ENCODE data around the gene UBE2Q1.
"Not testable (repeated sequence)": the region's sequence is repeated elsewhere in the genome, so short reads cannot be mapped to it uniquely, and the experiment has no call there.

UBE2Q1 gene

DNA sequence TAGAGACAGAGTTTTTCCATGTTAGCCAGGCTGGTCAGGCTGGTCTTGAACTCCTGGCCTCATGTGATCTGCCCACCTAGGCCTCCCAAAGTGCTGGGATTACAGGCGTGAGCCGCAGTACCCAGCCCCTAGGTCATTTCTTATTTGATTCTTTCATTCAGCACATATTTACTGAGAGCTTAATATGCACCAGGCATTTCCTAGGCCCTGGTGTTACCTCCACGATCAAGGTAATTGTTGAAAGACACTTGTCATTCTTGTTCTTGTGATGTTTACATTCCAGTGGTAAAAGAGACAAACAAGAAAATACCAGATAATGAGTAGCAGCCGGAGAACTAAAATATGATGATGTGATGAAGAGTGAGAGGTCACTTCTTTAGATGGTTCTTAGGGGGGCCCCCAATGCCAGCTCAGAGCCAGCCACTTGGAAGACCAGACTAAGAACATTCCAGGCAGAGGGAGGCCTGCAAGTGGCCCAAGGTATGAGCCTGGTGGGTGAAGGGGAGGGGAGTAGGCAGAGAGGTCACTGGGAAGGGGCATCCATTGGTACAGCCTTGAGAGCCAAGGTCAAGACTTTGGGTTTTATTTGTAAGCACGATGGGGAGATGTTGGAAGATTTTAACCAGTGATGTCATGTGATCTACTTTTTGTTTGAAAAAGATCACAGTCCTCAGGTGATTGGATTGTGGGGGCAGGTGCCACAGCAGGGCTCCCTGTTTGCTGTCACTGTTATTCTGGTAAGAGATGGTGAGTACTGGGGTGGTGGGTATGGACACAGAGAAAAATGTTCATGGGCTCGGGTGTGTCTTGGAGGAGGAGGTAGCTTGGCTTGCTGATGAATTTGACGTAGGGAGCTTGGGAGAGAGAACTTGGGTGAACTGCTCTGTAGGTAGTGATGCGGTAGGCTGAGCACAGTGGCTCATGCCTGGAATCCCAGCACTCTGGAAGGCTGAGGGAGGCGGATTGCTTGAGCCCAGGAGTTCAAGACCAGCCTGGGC is 18.7 kb downstream of the UBE2Q1 start:
- no peak overlapping the region for H3K9ac ChIP-seq
- H3K27ac ChIP-seq, result no peak overlapping the region
- H4K20me1 ChIP-seq, result no peaks in the 10 kb centered on the region
- no peak for TF ChIP-seq Cebpa-rat (IDR thresholded peaks at IDR 0.05)
- peaks cover 0 to 11% (median 0%) of the 10 kb centered on the region in 10 experiments; a peak in 1 of 20 replicates for H3K4me1 ChIP-seq
- H3K36me3 ChIP-seq, result no peaks in the 10 kb centered on the region
- no peak overlapping the region for H3K4me3 ChIP-seq
- H3K27me3 ChIP-seq, result no peaks in the 10 kb centered on the region
- no peaks in the 10 kb centered on the region for H3K9me3 ChIP-seq (replicated peaks in 1 of 11)
- H3K4me2 ChIP-seq, result no peak overlapping the region

DNA sequence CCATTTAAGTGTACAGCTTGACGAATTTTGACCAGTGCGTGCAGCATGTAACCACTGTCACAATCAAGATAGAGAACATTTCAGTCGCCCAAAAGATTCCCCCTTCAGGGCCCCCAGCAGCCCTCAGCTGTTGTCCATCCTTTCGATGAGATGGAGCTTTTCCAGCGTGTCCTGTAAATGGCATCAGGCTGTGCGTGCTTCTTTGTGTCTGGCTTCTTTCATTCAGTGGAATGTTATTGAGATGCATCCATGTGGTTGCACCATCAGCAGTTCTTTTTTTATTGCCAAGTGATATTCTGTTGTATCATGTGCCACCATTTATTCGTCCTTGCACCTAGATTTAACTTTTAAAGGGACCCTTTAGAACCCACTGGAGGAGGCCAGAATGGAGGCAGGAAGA is 21.9 kb downstream of the UBE2Q1 start:
- H3K4me2 ChIP-seq, result no peak overlapping the region
- H3K4me1 ChIP-seq, result no peaks in the 10 kb centered on the region
- no peak overlapping the region for H3K4me3 ChIP-seq
- H3K27ac ChIP-seq, result no peak overlapping the region
- no peak for TF ChIP-seq Cebpa-rat (IDR thresholded peaks at IDR 0.05)
- no peak overlapping the region for H3K9ac ChIP-seq
- no peaks in the 10 kb centered on the region for H4K20me1 ChIP-seq
- no peaks in the 10 kb centered on the region for H3K36me3 ChIP-seq
- no peaks in the 10 kb centered on the region for H3K27me3 ChIP-seq
- peaks cover 0 to 9% (median 4%) of the 10 kb centered on the region in 11 experiments; a peak in 5 of 22 replicates for H3K9me3 ChIP-seq (replicated peaks in 1 of 11)

DNA sequence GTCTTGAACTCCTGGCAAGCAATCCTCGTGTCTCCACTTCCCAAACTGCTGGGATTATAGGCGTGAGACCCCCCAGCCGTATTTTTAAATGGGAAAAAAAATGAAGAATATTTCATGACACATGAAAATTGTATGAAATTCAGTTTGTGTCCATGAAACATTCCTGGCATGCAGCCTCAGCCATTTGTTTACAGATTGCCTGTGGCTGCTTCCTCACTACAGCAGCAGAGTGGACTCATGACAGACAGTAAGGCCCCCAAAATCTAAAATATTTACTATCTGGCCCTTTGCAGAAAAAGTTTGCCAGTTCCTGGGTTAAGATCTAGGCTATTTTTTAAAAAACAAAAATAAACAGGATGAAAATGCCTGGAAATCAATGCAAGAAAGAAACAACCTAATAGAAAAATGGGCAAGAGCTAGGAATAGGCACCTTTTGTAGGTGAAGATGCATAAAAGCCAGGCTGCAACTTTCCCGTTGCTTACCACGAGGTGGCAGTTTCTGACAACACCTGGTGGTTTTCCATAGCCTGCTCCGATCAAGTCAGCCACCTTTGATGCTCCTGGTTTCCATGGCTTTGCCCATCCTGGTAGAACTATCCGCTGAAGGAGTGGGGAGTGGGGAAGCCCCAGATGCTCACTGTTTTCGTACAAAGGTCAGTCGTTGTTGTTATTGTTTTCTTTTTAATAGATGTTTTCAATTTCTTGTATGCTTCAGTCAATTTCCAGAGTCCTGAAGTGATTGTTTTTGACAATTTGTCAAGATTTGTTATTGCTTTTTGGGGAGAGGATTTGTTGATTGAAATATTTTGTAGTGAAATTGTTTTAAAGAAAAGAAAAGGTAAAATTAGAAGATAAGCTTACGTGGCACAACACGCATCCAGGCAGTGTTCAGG is 24.3 kb downstream of the UBE2Q1 start:
- H3K36me3 ChIP-seq, result no peaks in the 10 kb centered on the region
- TF ChIP-seq Cebpa-rat (IDR thresholded peaks at IDR 0.05), result no peak
- H4K20me1 ChIP-seq, result no peaks in the 10 kb centered on the region
- H3K4me1 ChIP-seq, result no peaks in the 10 kb centered on the region
- H3K4me2 ChIP-seq, result no peak overlapping the region
- H3K27ac ChIP-seq, result no peak overlapping the region
- H3K9me3 ChIP-seq (replicated peaks in 1 of 11), result peaks cover 0 to 17% (median 7%) of the 10 kb centered on the region in 11 experiments; a peak in 7 of 22 replicates
- H3K4me3 ChIP-seq, result no peak overlapping the region
- no peak overlapping the region for H3K9ac ChIP-seq
- no peaks in the 10 kb centered on the region for H3K27me3 ChIP-seq

DNA sequence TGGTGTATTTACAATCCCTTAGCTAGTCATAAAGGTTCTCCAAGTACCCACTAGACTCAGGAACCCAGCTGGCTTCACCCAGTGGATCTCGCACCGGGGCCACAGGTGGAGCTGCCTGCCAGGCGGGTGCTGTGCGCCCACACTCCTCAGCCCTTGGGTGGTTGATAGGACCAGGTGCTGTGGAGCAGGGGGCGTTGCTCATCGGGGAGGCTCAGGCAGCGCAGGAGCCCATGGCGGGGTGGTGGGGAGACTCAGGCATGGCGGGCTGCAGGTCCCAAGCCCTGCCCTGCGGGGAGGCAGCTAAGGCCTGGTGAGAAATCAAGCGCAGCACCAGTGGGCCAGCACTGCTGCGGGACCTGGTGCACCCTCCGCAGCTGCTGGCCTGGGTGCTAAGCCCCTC is 26.5 kb downstream of the UBE2Q1 start:
- peaks cover 0 to 17% (median 7%) of the 10 kb centered on the region in 11 experiments; a peak in 7 of 22 replicates for H3K9me3 ChIP-seq (replicated peaks in 1 of 11)
- H3K27me3 ChIP-seq, H3K36me3 ChIP-seq, H3K27ac ChIP-seq, H3K4me3 ChIP-seq, H3K4me2 ChIP-seq, H4K20me1 ChIP-seq, H3K4me1 ChIP-seq, H3K9ac ChIP-seq: not testable (repeated sequence)

DNA sequence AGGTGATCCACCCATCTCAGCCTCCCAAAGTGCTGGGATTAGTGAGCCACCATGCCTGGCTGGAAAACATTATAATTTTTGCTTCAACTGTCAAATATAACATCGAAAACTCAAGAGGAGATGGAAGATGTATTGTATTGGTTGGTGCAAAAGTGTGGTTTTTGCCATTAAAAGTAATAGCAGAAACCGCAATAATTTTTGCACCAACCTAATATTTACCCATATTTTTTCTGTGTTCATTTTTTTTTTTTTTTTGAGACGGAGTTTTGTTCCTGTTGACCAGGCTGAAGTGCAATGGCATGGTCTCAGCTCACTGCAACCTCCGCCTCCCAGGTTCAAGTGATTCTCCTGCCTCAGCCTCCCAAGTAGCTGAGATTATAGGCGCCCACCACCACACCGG is 29.2 kb downstream of the UBE2Q1 start:
- Histone ChIP-seq H3K4me3 (no peak overlapping the region), H3K27ac (no peak overlapping the region), H3K9ac (no peak overlapping the region), H3K4me1 (peaks cover 0 to 10% (median 0%) of the 10 kb centered on the region in 10 experiments; a peak in 4 of 20 replicates), H3K36me3 (no peaks in the 10 kb centered on the region), H3K27me3 (no peaks in the 10 kb centered on the region), H3K9me3 (replicated peaks in 1 of 11) (peaks cover 0 to 19% (median 7%) of the 10 kb centered on the region in 11 experiments; a peak in 9 of 22 replicates), H3K4me2 (no peak overlapping the region), H4K20me1 (no peaks in the 10 kb centered on the region)
- TF ChIP-seq Cebpa-rat (IDR thresholded peaks at IDR 0.05), result no peak

DNA sequence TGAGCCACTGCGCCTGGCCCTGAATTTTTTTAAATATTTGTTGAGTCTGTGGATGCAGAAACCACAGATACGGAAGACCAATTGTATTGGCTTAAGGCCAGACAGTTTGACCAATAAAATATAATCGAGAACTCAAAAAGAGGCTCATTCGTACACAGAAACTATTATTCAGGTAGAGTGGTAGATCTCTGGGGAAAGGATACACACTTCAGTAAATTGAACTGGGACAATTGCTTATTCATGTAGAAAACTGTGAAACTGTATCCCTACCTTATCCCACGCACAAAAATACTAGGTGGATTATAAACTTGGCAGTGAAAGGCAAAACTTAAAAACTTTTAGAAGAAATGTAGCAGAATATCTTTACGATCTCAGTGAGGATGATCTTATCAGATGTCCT is 31.3 kb downstream of the UBE2Q1 start:
- no peaks in the 10 kb centered on the region for H4K20me1 ChIP-seq
- H3K4me2 ChIP-seq, result no peak overlapping the region
- no peak for TF ChIP-seq Cebpa-rat (IDR thresholded peaks at IDR 0.05)

DNA sequence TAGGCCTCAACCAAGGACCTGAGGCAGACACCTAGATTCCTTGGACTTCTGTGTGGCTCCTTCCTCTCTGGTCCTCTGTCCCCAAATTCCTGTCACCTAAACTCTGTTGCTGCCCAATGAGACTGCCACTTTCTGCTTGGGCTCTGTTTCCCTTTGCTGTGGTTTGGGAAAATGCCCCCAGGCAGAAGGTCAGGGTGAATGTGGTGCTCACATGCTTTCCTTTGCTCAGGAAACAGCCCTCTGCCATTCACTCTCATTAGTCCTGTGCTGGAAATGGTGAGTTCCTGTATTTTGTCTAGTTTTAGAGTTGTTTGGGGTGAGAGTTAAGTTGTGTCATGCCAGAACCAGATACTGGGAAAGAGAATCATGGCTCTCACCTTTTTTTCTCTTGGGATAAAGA is 33.6 kb downstream of the UBE2Q1 start:
- peak overlapping the region in 2 of 11 experiments; percentile 14 to 73; a peak in 4 of 22 replicates for H3K4me2 ChIP-seq
- TF ChIP-seq Cebpa-rat (IDR thresholded peaks at IDR 0.05), result no peak

More for the DNA sequence above, 31.3 kb downstream of the UBE2Q1 start:
- Histone ChIP-seq H3K27ac (no peak overlapping the region), H3K9me3 (replicated peaks in 1 of 11) (peaks cover 0 to 21% (median 9%) of the 10 kb centered on the region in 11 experiments; a peak in 11 of 22 replicates), H3K4me1 (peaks cover 0 to 17% (median 0%) of the 10 kb centered on the region in 10 experiments; a peak in 4 of 20 replicates), H3K27me3 (no peaks in the 10 kb centered on the region), H3K4me3 (no peak overlapping the region), H3K9ac (no peak overlapping the region), H3K36me3 (no peaks in the 10 kb centered on the region)

DNA sequence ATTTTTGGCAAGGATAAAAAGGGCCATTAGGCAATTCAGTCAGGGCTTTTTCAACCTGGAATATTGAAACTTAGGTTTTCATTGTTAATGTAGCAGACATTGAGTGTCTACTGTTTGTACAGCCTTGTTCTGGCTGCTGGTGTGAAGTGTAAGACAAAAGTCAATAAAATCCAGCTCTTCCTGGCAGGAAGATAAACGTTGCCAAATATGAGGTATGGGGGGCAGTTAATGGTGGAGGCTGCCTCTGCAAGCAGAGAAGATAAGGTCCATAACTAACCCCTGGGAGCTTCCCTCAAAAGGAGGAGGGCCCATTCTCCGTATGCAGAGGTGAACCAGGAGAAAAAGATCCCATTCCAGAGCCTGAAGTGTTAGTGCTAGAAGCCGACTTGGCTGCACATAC is 36.8 kb downstream of the UBE2Q1 start:
- Histone ChIP-seq H3K9me3 (replicated peaks in 1 of 11) (peaks cover 0 to 11% (median 6%) of the 10 kb centered on the region in 11 experiments; a peak in 5 of 22 replicates), H3K9ac (no peak overlapping the region), H3K27me3 (no peaks in the 10 kb centered on the region), H3K4me3 (no peak overlapping the region), H4K20me1 (no peaks in the 10 kb centered on the region), H3K36me3 (no peaks in the 10 kb centered on the region), H3K4me1 (peaks cover 0 to 66% (median 0%) of the 10 kb centered on the region in 10 experiments; a peak in 7 of 20 replicates), H3K27ac (0 out of 22 replicates have a peak overlapping the region, but pooled peaks of 1 of the 11 experiments have one; percentile 76), H3K4me2 (peak overlapping the region in 3 of 11 experiments; percentile 81 to 95 (median 90); a peak in 5 of 22 replicates)
- no peak for TF ChIP-seq Cebpa-rat (IDR thresholded peaks at IDR 0.05)

More for the DNA sequence above, 33.6 kb downstream of the UBE2Q1 start:
- Histone ChIP-seq H3K9ac (no peak overlapping the region), H3K4me1 (peaks cover 0 to 40% (median 0%) of the 10 kb centered on the region in 10 experiments; a peak in 7 of 20 replicates), H4K20me1 (no peaks in the 10 kb centered on the region), H3K9me3 (replicated peaks in 1 of 11) (peaks cover 0 to 11% (median 6%) of the 10 kb centered on the region in 11 experiments; a peak in 5 of 22 replicates), H3K27me3 (no peaks in the 10 kb centered on the region), H3K4me3 (no peak overlapping the region), H3K27ac (no peak overlapping the region), H3K36me3 (no peaks in the 10 kb centered on the region)
